Keratinocyte (primary cell): Measurements from ENCODE around the gene ABI3BP. TPM values are rescaled to one million over a fixed set of nuclear protein-coding genes. Genes with fewer than 3 reads are reported as not detected.
A peak's percentile ranks its signal among the peaks of the same experiment; 100 is the strongest.

Source experiments
- DNase-seq: peaks from one replicate; pipeline ENCODE4 v3.0.0-alpha.2; 2011; ENCODE audit warnings: low read depth, missing footprints, low spot score
- FAIRE-seq: peaks from 2 replicates; lab custom pipeline; 2011; peaks lifted over from hg19 to GRCh38; lab: Jason Lieb, UNC
- H2AFZ ChIP-seq: 2 replicates; pipeline ENCODE4 v1.6.0; 2012; ENCODE audit warnings: low read length, control low read depth, inconsistent platforms; ENCODE audit not compliant: control insufficient read depth
- H3K27ac ChIP-seq: 2 replicates; pipeline ENCODE4 v1.5.1; 2011; ENCODE audit warnings: low read length; ENCODE audit not compliant: control insufficient read depth, insufficient read depth
- H3K27me3 ChIP-seq: 3 replicates; pipeline ENCODE4 v1.6.0; 2011; ENCODE audit warnings: low read length; ENCODE audit not compliant: control insufficient read depth, insufficient read depth; ENCODE audit errors: extremely low read depth
- H3K36me3 ChIP-seq, 2 experiments: 2 replicates in 1 of 2; 3 replicates in 1 of 2; pipeline ENCODE4 v1.5.1; 2011; ENCODE audit warnings: low read length in 2 of 2, mild to moderate bottlenecking in 1 of 2; ENCODE audit not compliant: control insufficient read depth in 2 of 2, insufficient read depth in 2 of 2; ENCODE audit errors: extremely low read depth in 1 of 2
- H3K4me1 ChIP-seq: 3 replicates; pipeline ENCODE4 v1.5.1; 2011; ENCODE audit warnings: low read length; ENCODE audit not compliant: control insufficient read depth, insufficient read depth; ENCODE audit errors: extremely low read depth
- H3K4me2 ChIP-seq: 3 replicates; pipeline ENCODE4 v1.6.0; 2011; ENCODE audit warnings: low read depth, low read length; ENCODE audit not compliant: control insufficient read depth, insufficient read depth; ENCODE audit errors: extremely low read depth
- H3K4me3 ChIP-seq, 3 experiments: fragments of 200-600 bp in 1 of 3; sonication (generic) in 1 of 3; 2 replicates in 2 of 3; 3 replicates in 1 of 3; pipeline ENCODE4 v1.5.1; 2011 to 2016; ENCODE audit warnings: low read length in 3 of 3, mild to moderate bottlenecking in 3 of 3, control low read depth in 2 of 3, inconsistent platforms in 1 of 3, low read depth in 1 of 3, mixed read lengths in 1 of 3, mixed run types in 1 of 3, moderate library complexity in 1 of 3; ENCODE audit not compliant: control insufficient read depth in 2 of 3, insufficient read depth in 2 of 3; ENCODE audit errors: extremely low read depth in 1 of 3
- H3K79me2 ChIP-seq: 2 replicates; pipeline ENCODE4 v1.6.0; 2012; ENCODE audit warnings: low read length; ENCODE audit not compliant: control insufficient read depth, insufficient read depth
- H3K9ac ChIP-seq: 3 replicates; pipeline ENCODE4 v1.6.0; 2011; ENCODE audit warnings: low read length; ENCODE audit not compliant: control insufficient read depth, insufficient read depth; ENCODE audit errors: extremely low read depth
- H3K9me1 ChIP-seq: 3 replicates; pipeline ENCODE4 v1.6.0; 2011; ENCODE audit warnings: low read length; ENCODE audit not compliant: control insufficient read depth, insufficient read depth; ENCODE audit errors: extremely low read depth
- H3K9me3 ChIP-seq: 2 replicates; pipeline ENCODE4 v1.5.1; 2012; ENCODE audit warnings: low read depth, low read length; ENCODE audit not compliant: control insufficient read depth
- H4K20me1 ChIP-seq: 3 replicates; pipeline ENCODE4 v1.6.0; 2011; ENCODE audit warnings: low read length; ENCODE audit not compliant: control insufficient read depth, insufficient read depth; ENCODE audit errors: extremely low read depth
- EZH2 ChIP-seq: IDR thresholded peaks from one replicate; pipeline ENCODE4 v1.6.1; 2012; ENCODE audit warnings: inconsistent platforms, mild to moderate bottlenecking, low read length, moderate library complexity
- dilution Hi-C: fragments of 300-500 bp; cut with MboI; formaldehyde crosslinking; loops from one replicate; pipeline ENCODE4 v1.7.0; 2020; ENCODE audit warnings: low sequenced_read_pairs; ENCODE audit not compliant: extremely low pct_ligation_motif_present
- polyA plus RNA-seq, 5 experiments: library from polyadenylated mRNA; depleted of rRNA in 3 of 5; stranded (reverse) in 3 of 5; stranded (forward) in 1 of 5; unstranded in 1 of 5; fragments of >200 nt; gene quantifications; 1 replicate in 1 of 5; 2 replicates in 3 of 5; 3 replicates in 1 of 5; pipeline versions ENCODE4 v1.2.1 to v1.2.3, GENCODE V29; 2011 to 2012; ENCODE audit warnings: missing spikeins in 2 of 5, low read depth in 1 of 5, low replicate concordance in 1 of 5
- TF ChIP-seq, protein P1 (sequence below), 3 experiments: IDR thresholded peaks in 1 of 3; conservative IDR thresholded peaks in 1 of 3; optimal IDR thresholded peaks in 1 of 3; 2 replicates in 2 of 3; 3 replicates in 1 of 3; pipeline versions ENCODE3 to v1.5.1; 2011; ENCODE audit warnings: low read length in 3 of 3, mild to moderate bottlenecking in 3 of 3, moderate library complexity in 2 of 3, control low read depth in 1 of 3, inconsistent platforms in 1 of 3; ENCODE audit not compliant: insufficient read depth in 2 of 3; ENCODE audit errors: extremely low read depth in 1 of 3

The ABI3BP gene
- polyA plus RNA-seq, 1 donor (not counting 4 experiments of a cell fraction or from before 2014, with no cell fraction given) = 0.59 TPM

DNA sequence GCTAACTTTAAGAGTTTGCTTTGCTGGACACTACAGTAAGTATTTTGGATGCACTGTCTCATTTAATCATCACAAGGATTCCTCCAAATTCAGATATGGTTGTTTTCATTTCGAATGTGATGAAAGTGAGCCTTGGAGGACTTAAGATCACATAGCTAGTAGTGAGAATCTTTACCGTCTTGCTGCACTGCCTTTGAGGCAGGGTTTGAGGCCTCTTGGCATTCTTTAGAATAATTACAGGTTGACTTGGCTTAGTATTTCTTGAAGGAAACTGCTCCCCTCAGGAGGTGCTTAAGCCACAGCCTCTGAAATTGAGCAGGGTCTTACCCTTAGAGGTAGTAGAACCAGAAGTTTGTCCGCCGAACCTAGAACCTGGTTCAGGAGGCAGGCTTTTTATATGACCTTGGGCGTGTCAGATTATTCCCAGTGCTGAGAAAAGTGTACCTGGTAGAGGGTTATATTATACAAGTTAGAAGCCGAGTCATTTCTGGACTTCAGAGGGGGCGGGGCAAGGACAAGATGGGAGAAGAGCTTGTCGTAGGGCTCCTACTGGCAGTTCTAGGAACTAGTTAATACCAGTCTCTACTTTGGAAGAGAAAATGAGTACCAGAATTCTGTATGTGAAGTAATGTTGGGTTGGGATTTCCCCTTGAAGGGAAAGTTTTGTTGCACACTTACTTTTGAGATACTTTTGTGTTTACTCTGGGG lies 282.8 kb downstream of the ABI3BP start:
- no peak for FAIRE-seq
- Histone ChIP-seq H3K27ac (peak overlapping the region; percentile 91), H2AFZ (no peak overlapping the region), H3K4me1 (peaks cover 32% of the 10 kb centered on the region), H3K9ac (peak overlapping the region; percentile 91), H3K4me2 (peak overlapping the region; percentile 93), H3K36me3 (peaks cover 5 to 15% of the 10 kb centered on the region in 2 experiments), H3K4me3 (peak overlapping the region; percentile 85 to 95 (median 91)), H3K79me2 (peaks cover 57% of the 10 kb centered on the region), H4K20me1 (peaks cover 6% of the 10 kb centered on the region), H3K27me3 (no peaks in the 10 kb centered on the region), H3K9me1 (no peaks in the 10 kb centered on the region), H3K9me3 (no peaks in the 10 kb centered on the region)
- DNase-seq = no peak
- TF ChIP-seq EZH2 = no peak
- TF ChIP-seq, protein P1, sequence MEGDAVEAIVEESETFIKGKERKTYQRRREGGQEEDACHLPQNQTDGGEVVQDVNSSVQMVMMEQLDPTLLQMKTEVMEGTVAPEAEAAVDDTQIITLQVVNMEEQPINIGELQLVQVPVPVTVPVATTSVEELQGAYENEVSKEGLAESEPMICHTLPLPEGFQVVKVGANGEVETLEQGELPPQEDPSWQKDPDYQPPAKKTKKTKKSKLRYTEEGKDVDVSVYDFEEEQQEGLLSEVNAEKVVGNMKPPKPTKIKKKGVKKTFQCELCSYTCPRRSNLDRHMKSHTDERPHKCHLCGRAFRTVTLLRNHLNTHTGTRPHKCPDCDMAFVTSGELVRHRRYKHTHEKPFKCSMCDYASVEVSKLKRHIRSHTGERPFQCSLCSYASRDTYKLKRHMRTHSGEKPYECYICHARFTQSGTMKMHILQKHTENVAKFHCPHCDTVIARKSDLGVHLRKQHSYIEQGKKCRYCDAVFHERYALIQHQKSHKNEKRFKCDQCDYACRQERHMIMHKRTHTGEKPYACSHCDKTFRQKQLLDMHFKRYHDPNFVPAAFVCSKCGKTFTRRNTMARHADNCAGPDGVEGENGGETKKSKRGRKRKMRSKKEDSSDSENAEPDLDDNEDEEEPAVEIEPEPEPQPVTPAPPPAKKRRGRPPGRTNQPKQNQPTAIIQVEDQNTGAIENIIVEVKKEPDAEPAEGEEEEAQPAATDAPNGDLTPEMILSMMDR (optimal IDR thresholded peaks at IDR 0.05 in 1 of 3, IDR thresholded peaks at IDR 0.05 in 1 of 3, conservative IDR thresholded peaks at IDR 0.05 in 1 of 3; ENCODE audit: extremely low read depth in 1 of 3, insufficient read depth in 2 of 3, low read length in 3 of 3) = peak; percentile 11 to 53 (median 38)
- dilution Hi-C loops = no loop called here

DNA sequence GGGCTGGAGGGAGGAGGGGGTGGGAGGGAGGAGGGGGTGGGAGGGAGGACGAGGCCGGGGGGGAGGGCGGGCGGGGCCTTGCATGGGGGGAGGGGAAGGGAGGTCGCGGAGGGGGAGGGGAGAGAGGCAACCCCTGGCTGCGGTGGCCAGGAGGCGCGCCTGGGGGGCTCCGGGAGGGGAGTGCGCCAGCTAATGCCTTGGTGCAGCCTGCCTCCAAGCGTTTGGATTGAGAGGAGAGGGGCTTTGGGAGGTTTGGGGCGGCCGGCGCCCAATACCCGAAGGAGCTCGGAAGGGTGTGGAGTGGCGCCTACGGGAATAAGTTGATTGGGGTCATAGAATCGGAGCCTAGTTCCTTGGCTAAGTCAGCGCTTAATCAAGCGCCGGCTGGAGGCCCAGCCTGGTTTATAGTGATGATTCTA lies 283.4 kb downstream of the ABI3BP start:
- no peak for TF ChIP-seq EZH2
- TF ChIP-seq, protein P1 (optimal IDR thresholded peaks at IDR 0.05 in 1 of 3, IDR thresholded peaks at IDR 0.05 in 1 of 3, conservative IDR thresholded peaks at IDR 0.05 in 1 of 3; ENCODE audit: extremely low read depth in 1 of 3, insufficient read depth in 2 of 3, low read length in 3 of 3) = no peak
- Histone ChIP-seq H3K9me1 (no peaks in the 10 kb centered on the region), H3K9me3 (no peaks in the 10 kb centered on the region), H3K27me3 (no peaks in the 10 kb centered on the region), H3K27ac (peak overlapping the region; percentile 96), H3K79me2 (peaks cover 51% of the 10 kb centered on the region), H3K4me1 (peaks cover 32% of the 10 kb centered on the region), H3K9ac (peak overlapping the region; percentile 91), H3K4me2 (peak overlapping the region; percentile 93), H3K4me3 (peak overlapping the region; percentile 85 to 95 (median 91)), H4K20me1 (peaks cover 2% of the 10 kb centered on the region), H2AFZ (no peak overlapping the region), H3K36me3 (peaks cover 1 to 10% of the 10 kb centered on the region in 2 experiments)
- dilution Hi-C loops = no loop called here
- DNase-seq (no peak), FAIRE-seq (no peak)
